ENCODE results near the gene KCNG2. TPM values are rescaled to one million over a fixed set of nuclear protein-coding genes. Genes with fewer than 3 reads are reported as not detected.

Gene KCNG2
- total and polyA plus RNA-seq, 2 of the 13 experiments (the other 11 are each of a cell fraction or from before 2014, with no cell fraction given), result not detected

DNA sequence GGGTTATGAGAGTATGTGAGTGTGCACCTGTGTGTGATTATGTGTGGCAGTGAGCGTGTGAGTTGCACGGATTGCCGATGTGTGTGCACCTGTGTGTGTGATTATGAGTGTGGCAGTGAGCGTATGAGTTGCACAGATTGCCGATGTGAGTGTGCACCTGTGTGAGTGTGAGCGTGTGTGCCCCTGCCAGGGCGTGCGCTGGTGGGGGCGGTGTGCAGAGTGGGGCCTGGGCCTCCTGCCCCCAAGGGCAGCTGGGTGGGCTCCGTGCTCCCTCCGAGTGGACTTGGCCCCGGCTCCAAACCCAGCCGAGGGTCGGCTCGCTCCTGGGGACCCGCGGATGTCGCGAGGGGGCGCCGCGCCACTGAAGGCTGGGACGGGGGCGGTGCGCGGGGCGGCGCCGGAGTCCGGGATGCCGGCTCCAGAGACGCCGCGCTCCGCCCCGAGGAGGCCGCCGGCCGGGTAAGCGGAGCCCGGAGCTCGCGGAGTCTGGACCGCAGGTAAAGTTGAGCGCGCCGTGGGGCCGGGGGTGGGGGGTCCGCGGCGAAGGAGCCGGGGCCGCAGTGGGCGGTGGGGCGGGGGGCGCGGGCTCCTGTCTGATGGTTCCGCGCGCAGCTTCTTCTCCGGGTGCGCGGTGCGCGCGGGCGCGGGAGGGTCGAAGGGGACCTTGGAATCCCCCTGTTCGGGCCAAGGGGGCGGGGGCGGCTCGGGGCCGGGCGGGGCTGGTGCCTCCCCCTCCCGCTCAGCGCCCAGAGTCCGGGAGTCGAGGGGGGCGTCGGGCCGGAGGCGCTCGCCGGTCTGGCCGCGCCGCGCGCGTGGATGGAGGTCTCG, at the start of gene KCNG2 (continued):
- TF ChIP-seq, protein P1, sequence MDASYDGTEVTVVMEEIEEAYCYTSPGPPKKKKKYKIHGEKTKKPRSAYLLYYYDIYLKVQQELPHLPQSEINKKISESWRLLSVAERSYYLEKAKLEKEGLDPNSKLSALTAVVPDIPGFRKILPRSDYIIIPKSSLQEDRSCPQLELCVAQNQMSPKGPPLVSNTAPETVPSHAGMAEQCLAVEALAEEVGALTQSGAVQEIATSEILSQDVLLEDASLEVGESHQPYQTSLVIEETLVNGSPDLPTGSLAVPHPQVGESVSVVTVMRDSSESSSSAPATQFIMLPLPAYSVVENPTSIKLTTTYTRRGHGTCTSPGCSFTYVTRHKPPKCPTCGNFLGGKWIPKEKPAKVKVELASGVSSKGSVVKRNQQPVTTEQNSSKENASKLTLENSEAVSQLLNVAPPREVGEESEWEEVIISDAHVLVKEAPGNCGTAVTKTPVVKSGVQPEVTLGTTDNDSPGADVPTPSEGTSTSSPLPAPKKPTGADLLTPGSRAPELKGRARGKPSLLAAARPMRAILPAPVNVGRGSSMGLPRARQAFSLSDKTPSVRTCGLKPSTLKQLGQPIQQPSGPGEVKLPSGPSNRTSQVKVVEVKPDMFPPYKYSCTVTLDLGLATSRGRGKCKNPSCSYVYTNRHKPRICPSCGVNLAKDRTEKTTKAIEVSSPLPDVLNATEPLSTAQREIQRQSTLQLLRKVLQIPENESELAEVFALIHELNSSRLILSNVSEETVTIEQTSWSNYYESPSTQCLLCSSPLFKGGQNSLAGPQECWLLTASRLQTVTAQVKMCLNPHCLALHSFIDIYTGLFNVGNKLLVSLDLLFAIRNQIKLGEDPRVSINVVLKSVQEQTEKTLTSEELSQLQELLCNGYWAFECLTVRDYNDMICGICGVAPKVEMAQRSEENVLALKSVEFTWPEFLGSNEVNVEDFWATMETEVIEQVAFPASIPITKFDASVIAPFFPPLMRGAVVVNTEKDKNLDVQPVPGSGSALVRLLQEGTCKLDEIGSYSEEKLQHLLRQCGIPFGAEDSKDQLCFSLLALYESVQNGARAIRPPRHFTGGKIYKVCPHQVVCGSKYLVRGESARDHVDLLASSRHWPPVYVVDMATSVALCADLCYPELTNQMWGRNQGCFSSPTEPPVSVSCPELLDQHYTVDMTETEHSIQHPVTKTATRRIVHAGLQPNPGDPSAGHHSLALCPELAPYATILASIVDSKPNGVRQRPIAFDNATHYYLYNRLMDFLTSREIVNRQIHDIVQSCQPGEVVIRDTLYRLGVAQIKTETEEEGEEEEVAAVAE (CRISPR knock-in tag; IDR thresholded peaks at IDR 0.05; ENCODE audit: borderline replicate concordance), result no peak
- no peak for TF ChIP-seq HNRNPUL1 (IDR thresholded peaks at IDR 0.05; ENCODE audit: low read depth, low read length)
- no peak for TF ChIP-seq ZNF20 (CRISPR knock-in tag; IDR thresholded peaks at IDR 0.05)
- TF ChIP-seq ZNF605 (CRISPR knock-in tag; IDR thresholded peaks at IDR 0.05), result no peak
- TF ChIP-seq ZNF670 (CRISPR knock-in tag; IDR thresholded peaks at IDR 0.05; ENCODE audit: borderline replicate concordance), result no peak
- TF ChIP-seq DR1 (CRISPR knock-in tag; IDR thresholded peaks at IDR 0.05), result no peak
- no peak for TF ChIP-seq MEIS1 (CRISPR knock-in tag; IDR thresholded peaks at IDR 0.05; ENCODE audit: borderline replicate concordance)
- TF ChIP-seq FOXK1 (CRISPR knock-in tag; IDR thresholded peaks at IDR 0.05; ENCODE audit: borderline replicate concordance, low read depth), result no peak
- TF ChIP-seq NFE2 (CRISPR knock-in tag; IDR thresholded peaks at IDR 0.05), result no peak
- no peak for TF ChIP-seq GABPA (IDR thresholded peaks at IDR 0.05; ENCODE audit: low read depth, low read length)
- TF ChIP-seq GABPA (CRISPR knock-in tag; IDR thresholded peaks at IDR 0.05; ENCODE audit: low read depth), result no peak
- TF ChIP-seq ZNF572 (CRISPR knock-in tag; IDR thresholded peaks at IDR 0.05), result no peak
- TF ChIP-seq ZNF761 (CRISPR knock-in tag; conservative IDR thresholded peaks at IDR 0.05), result no peak
- TF ChIP-seq HNRNPK (IDR thresholded peaks at IDR 0.05; ENCODE audit: low read depth, low read length, poor library complexity, severe bottlenecking), result no peak
- no peak for TF ChIP-seq ZNF24 (IDR thresholded peaks at IDR 0.05)
- no peak for TF ChIP-seq YY1 (IDR thresholded peaks at IDR 0.05; ENCODE audit: insufficient read depth, insufficient replicate concordance, low read depth, low read length)

All from HepG2 (cell line).